ENCODE data around the gene CLEC5A.
"Not testable (repeated sequence)": the region's sequence is repeated elsewhere in the genome, so short reads cannot be mapped to it uniquely, and the experiment has no call there.

Gene CLEC5A

DNA sequence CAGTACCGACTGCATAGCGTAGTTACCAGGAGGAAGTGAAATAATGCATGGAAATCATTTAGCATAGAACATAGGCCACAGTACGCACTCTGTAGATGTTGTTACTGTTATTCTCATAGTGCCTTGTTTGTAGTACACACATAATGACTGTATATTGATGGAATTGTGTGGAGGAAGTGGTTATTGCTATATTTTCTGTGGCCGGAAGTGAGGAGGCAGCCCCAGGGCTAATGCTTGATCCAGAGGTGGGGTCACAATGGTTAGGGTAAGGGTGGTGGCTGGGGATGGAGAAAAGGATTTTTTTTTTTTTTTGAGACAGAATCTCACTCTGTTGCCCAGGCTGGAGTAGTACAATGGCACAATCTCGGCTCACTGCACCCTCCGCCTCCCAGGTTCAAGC is 44.4 kb upstream of the CLEC5A start:
- Histone ChIP-seq H3K4me3 (ENCODE audit: insufficient read depth in 1 of 2, low read depth in 1 of 2, low read length in 2 of 2) (no peak overlapping the region), H4K91ac (ENCODE audit: low read length) (no peak overlapping the region), H3K79me1 (replicated peaks; ENCODE audit: low read length, poor library complexity, severe bottlenecking) (no peaks in the 10 kb centered on the region), H2BK5ac (ENCODE audit: low read depth, low read length, poor library complexity, severe bottlenecking) (no peak overlapping the region), H3K4ac (ENCODE audit: low read depth in 1 of 2, low read length in 2 of 2) (no peak overlapping the region), H3K27ac (ENCODE audit: low read length, poor library complexity, severe bottlenecking) (no peak overlapping the region), H3K23ac (ENCODE audit: low read length in 2 of 2) (no peak overlapping the region), H3K18ac (ENCODE audit: low read depth in 1 of 2, low read length in 2 of 2) (no peak overlapping the region), H3K9me3 (ENCODE audit: control insufficient read depth, low read length) (peaks cover 2% of the 10 kb centered on the region), H2AK5ac (ENCODE audit: low read length, severe bottlenecking) (no peak overlapping the region), H3K4me2 (ENCODE audit: low read length, poor library complexity, severe bottlenecking) (no peak overlapping the region), H3K4me1 (ENCODE audit: control insufficient read depth, insufficient read depth, low read depth, low read length) (no peaks in the 10 kb centered on the region), H2AFZ (ENCODE audit: low read depth, low read length) (no peak overlapping the region), H2BK120ac (ENCODE audit: low read depth, low read length) (no peak overlapping the region), H3K27me3 (ENCODE audit: control insufficient read depth in 1 of 2, insufficient read depth in 1 of 2, low read length in 2 of 2) (no peaks in the 10 kb centered on the region), H2BK15ac (ENCODE audit: low read depth, poor library complexity, severe bottlenecking) (no peak overlapping the region), H3K14ac (ENCODE audit: low read length in 2 of 2) (no peak overlapping the region), H4K8ac (ENCODE audit: low read length) (no peak overlapping the region), H3K36me3 (ENCODE audit: control insufficient read depth in 1 of 2, insufficient read depth in 2 of 2, low read depth in 1 of 2, low read length in 2 of 2) (no peaks in the 10 kb centered on the region), H2BK12ac (ENCODE audit: low read length in 2 of 2) (no peak overlapping the region), H3K9ac (ENCODE audit: low read length) (no peak overlapping the region)
- no peak for DNase-seq
- 88% methylated on average over 4 of the region's 6 CpGs for WGBS

DNA sequence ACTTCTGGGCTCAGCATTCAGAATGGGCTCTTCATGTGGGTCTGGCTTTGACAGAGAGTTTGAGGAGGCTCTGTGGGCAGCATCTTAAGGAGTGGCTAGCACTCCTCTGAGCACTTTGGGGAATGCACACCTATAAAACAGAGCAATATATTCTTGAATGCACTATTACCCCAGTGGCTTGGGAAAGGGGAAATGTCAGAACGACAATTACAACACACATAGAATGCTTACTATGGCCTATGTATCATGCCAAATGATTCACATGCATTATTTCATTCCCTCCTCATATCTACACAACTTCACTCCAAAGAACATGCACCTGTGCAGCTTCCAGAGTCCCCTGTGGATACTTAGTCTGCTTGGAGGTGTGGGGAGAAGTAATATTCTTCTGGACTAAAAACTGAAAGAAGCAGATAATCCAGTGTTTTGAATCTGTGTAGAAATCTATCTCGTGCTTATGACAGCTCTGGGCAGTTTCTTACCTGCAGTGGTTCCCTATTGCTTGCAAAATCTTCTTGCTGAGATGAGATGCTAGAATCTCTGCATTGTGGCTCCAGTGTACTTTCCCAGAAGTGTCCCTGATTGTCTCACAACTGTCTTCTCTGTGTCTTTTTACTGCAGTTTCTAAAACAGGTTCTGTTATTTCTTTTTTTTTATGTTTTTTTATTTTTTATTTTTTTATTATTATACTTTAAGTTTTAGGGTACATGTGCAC is 43.4 kb upstream of the CLEC5A start:
- no peak overlapping the region for H3K4me2 ChIP-seq (ENCODE audit: low read length, poor library complexity, severe bottlenecking)
- no peak overlapping the region for H2BK15ac ChIP-seq (ENCODE audit: low read depth, poor library complexity, severe bottlenecking)
- H3K36me3 ChIP-seq (ENCODE audit: control insufficient read depth in 1 of 2, insufficient read depth in 2 of 2, low read depth in 1 of 2, low read length in 2 of 2) = no peaks in the 10 kb centered on the region
- no peak overlapping the region for H2BK12ac ChIP-seq (ENCODE audit: low read length in 2 of 2)
- no peak overlapping the region for H3K14ac ChIP-seq (ENCODE audit: low read length in 2 of 2)
- H3K27ac ChIP-seq (ENCODE audit: low read length, poor library complexity, severe bottlenecking) = no peak overlapping the region
- H2AFZ ChIP-seq (ENCODE audit: low read depth, low read length) = no peak overlapping the region
- no peak overlapping the region for H3K23ac ChIP-seq (ENCODE audit: low read length in 2 of 2)
- H2AK5ac ChIP-seq (ENCODE audit: low read length, severe bottlenecking) = no peak overlapping the region
- H3K79me1 ChIP-seq (replicated peaks; ENCODE audit: low read length, poor library complexity, severe bottlenecking) = no peaks in the 10 kb centered on the region
- H4K8ac ChIP-seq (ENCODE audit: low read length) = no peak overlapping the region
- H3K4ac ChIP-seq (ENCODE audit: low read depth in 1 of 2, low read length in 2 of 2) = no peak overlapping the region
- no peak overlapping the region for H3K4me3 ChIP-seq (ENCODE audit: insufficient read depth in 1 of 2, low read depth in 1 of 2, low read length in 2 of 2)
- no peak overlapping the region for H3K9ac ChIP-seq (ENCODE audit: low read length)
- no peak for DNase-seq
- H4K91ac ChIP-seq (ENCODE audit: low read length) = no peak overlapping the region
- H2BK120ac ChIP-seq (ENCODE audit: low read depth, low read length) = no peak overlapping the region
- 40% methylated on average over 2 of the region's 2 CpGs for WGBS
- no peaks in the 10 kb centered on the region for H3K27me3 ChIP-seq (ENCODE audit: control insufficient read depth in 1 of 2, insufficient read depth in 1 of 2, low read length in 2 of 2)
- peaks cover 2% of the 10 kb centered on the region for H3K9me3 ChIP-seq (ENCODE audit: control insufficient read depth, low read length)
- H3K4me1 ChIP-seq (ENCODE audit: control insufficient read depth, insufficient read depth, low read depth, low read length) = no peaks in the 10 kb centered on the region
- no peak overlapping the region for H2BK5ac ChIP-seq (ENCODE audit: low read depth, low read length, poor library complexity, severe bottlenecking)
- H3K18ac ChIP-seq (ENCODE audit: low read depth in 1 of 2, low read length in 2 of 2) = no peak overlapping the region

DNA sequence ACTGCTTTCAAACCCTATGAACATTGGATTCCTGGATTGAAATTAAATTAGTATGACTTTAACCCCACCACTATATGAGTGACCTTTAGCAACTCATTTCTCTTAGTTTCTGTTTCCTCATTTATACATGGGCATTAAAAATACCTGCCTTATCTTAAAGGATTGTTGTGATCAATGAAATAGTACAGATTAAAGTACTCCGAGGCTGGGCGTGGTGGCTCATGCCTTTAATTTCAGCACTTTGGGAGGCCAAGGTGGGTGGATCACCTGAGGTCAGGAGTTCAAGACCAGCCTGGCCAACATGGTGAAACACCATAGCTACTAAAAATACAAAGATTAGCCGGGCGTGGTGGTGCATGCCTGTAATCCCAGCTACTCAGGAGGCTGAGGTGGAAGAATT is 41.0 kb upstream of the CLEC5A start:
- not testable (repeated sequence) for H3K4ac ChIP-seq (ENCODE audit: low read depth in 1 of 2, low read length in 2 of 2); H2BK12ac ChIP-seq (ENCODE audit: low read length in 2 of 2); H2AFZ ChIP-seq (ENCODE audit: low read depth, low read length); H3K79me1 ChIP-seq (replicated peaks; ENCODE audit: low read length, poor library complexity, severe bottlenecking); H3K27ac ChIP-seq (ENCODE audit: low read length, poor library complexity, severe bottlenecking); H3K23ac ChIP-seq (ENCODE audit: low read length in 2 of 2); H3K4me2 ChIP-seq (ENCODE audit: low read length, poor library complexity, severe bottlenecking); H4K8ac ChIP-seq (ENCODE audit: low read length); H3K27me3 ChIP-seq (ENCODE audit: control insufficient read depth in 1 of 2, insufficient read depth in 1 of 2, low read length in 2 of 2); H3K36me3 ChIP-seq (ENCODE audit: control insufficient read depth in 1 of 2, insufficient read depth in 2 of 2, low read depth in 1 of 2, low read length in 2 of 2); H3K4me1 ChIP-seq (ENCODE audit: control insufficient read depth, insufficient read depth, low read depth, low read length); H2BK120ac ChIP-seq (ENCODE audit: low read depth, low read length); H3K9me3 ChIP-seq (ENCODE audit: control insufficient read depth, low read length); H3K18ac ChIP-seq (ENCODE audit: low read depth in 1 of 2, low read length in 2 of 2); H3K14ac ChIP-seq (ENCODE audit: low read length in 2 of 2); H3K4me3 ChIP-seq (ENCODE audit: insufficient read depth in 1 of 2, low read depth in 1 of 2, low read length in 2 of 2); H2BK5ac ChIP-seq (ENCODE audit: low read depth, low read length, poor library complexity, severe bottlenecking); DNase-seq; H2BK15ac ChIP-seq (ENCODE audit: low read depth, poor library complexity, severe bottlenecking); H2AK5ac ChIP-seq (ENCODE audit: low read length, severe bottlenecking); H3K9ac ChIP-seq (ENCODE audit: low read length); H4K91ac ChIP-seq (ENCODE audit: low read length)
- 93% methylated on average over 2 of the region's 4 CpGs for WGBS

DNA sequence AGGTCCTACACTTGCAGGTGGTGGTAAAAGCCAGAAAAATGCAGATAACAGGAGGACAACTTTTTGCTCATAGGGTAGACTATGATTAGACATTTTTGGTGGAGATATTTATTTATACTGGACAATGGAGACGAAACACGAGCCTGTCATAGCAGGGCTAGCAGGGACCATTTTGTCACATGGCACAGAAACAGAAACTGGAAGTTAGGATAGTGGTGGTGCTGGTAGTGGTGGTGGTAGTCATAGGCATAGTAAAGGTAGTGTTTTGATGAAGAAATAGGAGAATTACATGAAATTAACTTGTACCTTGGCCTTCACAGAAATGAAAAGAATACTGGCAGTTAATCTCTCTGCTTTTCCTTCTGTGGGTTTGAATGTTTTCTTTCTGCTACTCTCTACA is 40.1 kb upstream of the CLEC5A start:
- Histone ChIP-seq H3K27me3 (ENCODE audit: control insufficient read depth in 1 of 2, insufficient read depth in 1 of 2, low read length in 2 of 2) (no peaks in the 10 kb centered on the region), H3K9me3 (ENCODE audit: control insufficient read depth, low read length) (peaks cover 2% of the 10 kb centered on the region), H2AK5ac (ENCODE audit: low read length, severe bottlenecking) (no peak overlapping the region), H3K79me1 (replicated peaks; ENCODE audit: low read length, poor library complexity, severe bottlenecking) (no peaks in the 10 kb centered on the region), H2BK15ac (ENCODE audit: low read depth, poor library complexity, severe bottlenecking) (no peak overlapping the region), H3K27ac (ENCODE audit: low read length, poor library complexity, severe bottlenecking) (no peak overlapping the region), H4K91ac (ENCODE audit: low read length) (no peak overlapping the region), H2AFZ (ENCODE audit: low read depth, low read length) (no peak overlapping the region), H2BK120ac (ENCODE audit: low read depth, low read length) (no peak overlapping the region), H3K14ac (ENCODE audit: low read length in 2 of 2) (no peak overlapping the region), H3K4me2 (ENCODE audit: low read length, poor library complexity, severe bottlenecking) (no peak overlapping the region), H3K36me3 (ENCODE audit: control insufficient read depth in 1 of 2, insufficient read depth in 2 of 2, low read depth in 1 of 2, low read length in 2 of 2) (no peaks in the 10 kb centered on the region), H3K18ac (ENCODE audit: low read depth in 1 of 2, low read length in 2 of 2) (no peak overlapping the region), H3K9ac (ENCODE audit: low read length) (no peak overlapping the region), H3K4ac (ENCODE audit: low read depth in 1 of 2, low read length in 2 of 2) (no peak overlapping the region), H2BK12ac (ENCODE audit: low read length in 2 of 2) (no peak overlapping the region), H3K23ac (ENCODE audit: low read length in 2 of 2) (no peak overlapping the region), H4K8ac (ENCODE audit: low read length) (no peak overlapping the region), H3K4me3 (ENCODE audit: insufficient read depth in 1 of 2, low read depth in 1 of 2, low read length in 2 of 2) (no peak overlapping the region), H3K4me1 (ENCODE audit: control insufficient read depth, insufficient read depth, low read depth, low read length) (no peaks in the 10 kb centered on the region), H2BK5ac (ENCODE audit: low read depth, low read length, poor library complexity, severe bottlenecking) (no peak overlapping the region)
- WGBS = 76% methylated on average over 2 of the region's 2 CpGs
- DNase-seq = no peak

Measured in mesenchymal stem cell (in vitro differentiated cells and primary cell).